ENCODE results near the gene SLC2A6.

GRCh38 chr9:133474853-133475252 is 4.0 kb downstream of the SLC2A6 start:
- TF ChIP-seq POLR2AphosphoS5 (IDR thresholded peaks at IDR 0.05): no peak
- no peak for TF ChIP-seq CTCF (IDR thresholded peaks at IDR 0.05)
- TF ChIP-seq EP300 (IDR thresholded peaks at IDR 0.05): no peak
- TF ChIP-seq POLR2A (IDR thresholded peaks at IDR 0.05): no peak
